HG02610 (cell line): Measurements from ENCODE around the gene PCDH15.

Experiments
- ATAC-seq: cut with Tn5 transposase; IDR thresholded peaks from one replicate; pipeline ENCODE4 v1.9.1; 2021; ENCODE audit warnings: mild to moderate bottlenecking, moderate library complexity; ENCODE audit not compliant: unreplicated experiment

The PCDH15 gene

GRCh38 chr10:54708591-54708990, 92.4 kb downstream of the PCDH15 start:
- no peak for ATAC-seq

- ATAC-seq: no peak
Observed at GRCh38 chr10:54708021-54708420, 93.0 kb downstream of the PCDH15 start.

GRCh38 chr10:54702583-54703485, 98.2 kb downstream of the PCDH15 start:
- no peak for ATAC-seq

DNA sequence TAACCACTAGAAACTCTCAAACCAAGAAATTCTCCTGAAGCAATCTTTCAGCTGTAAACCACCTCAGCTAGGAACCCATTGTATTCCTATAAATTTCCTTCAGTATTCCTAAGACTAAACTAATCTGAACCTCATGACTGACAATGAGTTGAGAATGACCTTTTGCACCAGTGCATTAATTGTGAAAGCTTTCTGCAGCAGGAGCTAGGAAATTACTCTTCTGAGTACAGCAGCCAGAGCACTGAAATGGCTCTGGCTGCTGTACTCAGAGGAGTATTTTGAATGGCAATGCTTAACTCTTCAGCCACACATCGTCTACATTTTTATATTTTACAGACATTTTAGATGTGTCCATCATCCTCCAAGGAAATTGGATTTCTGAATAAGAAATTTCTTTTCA, 109.7 kb downstream of the PCDH15 start:
- no peak for ATAC-seq

DNA sequence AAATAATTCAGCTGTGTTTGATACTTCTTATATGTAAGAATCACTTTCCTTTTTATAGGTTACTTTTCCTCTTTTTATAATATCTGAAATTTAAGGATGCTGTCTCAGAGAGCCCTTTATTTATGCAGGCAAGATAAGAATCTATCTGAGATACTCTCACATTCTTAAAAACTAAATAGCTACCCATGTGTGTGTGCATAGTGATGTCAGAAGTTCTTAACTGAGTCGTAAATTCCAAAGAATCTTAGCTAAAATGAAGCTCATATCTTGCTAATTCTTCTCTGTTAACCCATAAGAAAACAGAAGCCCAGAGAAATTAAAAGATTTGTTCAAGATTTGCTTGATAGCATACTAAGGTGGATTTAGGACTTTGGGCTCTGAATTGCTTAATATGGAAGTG, 118.5 kb downstream of the PCDH15 start:
- no peak for ATAC-seq

- ATAC-seq: no peak
Observed at GRCh38 chr10:54681136-54681535, 119.9 kb downstream of the PCDH15 start.

GRCh38 chr10:54667136-54667535, 133.9 kb downstream of the PCDH15 start:
- no peak for ATAC-seq

GRCh38 chr10:54666192-54666591, 134.8 kb downstream of the PCDH15 start:
- ATAC-seq: no peak

DNA sequence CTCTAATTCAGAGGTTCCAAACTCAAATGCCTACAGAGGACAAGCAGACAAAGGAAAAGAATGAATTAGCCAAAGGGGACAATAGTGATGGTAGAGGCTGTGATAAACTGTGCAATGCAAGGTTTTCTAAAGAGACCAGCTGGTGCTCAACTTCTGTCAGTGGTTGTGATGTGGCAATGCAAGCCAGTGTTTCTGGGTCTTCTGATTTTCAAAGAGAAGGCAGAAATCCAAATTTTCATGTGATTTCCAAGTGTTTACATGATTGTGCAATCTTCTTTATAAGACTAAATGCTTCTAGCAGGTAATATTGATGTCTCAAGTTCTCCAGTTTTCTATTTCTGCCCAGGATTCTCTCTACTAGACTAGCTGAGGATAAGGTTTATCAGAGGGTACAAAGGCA, 135.9 kb downstream of the PCDH15 start:
- ATAC-seq: no peak

DNA sequence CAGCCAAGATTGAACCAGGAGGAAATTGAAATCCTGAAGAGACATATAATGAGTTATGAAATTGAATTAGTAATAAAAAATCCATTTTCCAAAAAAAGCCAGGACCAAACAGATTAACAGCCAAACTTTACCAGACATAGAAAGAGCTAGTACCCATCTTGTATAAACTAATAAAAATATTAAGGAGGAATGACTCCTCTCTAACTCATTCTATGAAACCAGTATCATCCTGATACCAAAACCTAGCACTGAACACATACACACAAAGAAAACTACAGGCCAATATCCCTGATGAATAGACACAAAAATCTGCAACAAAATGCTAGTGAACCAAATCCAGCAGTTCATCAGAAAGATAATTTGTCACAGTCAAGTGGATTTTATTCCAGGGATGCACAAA, 140.6 kb downstream of the PCDH15 start:
- ATAC-seq: no peak

GRCh38 chr10:54656643-54657042, 144.4 kb downstream of the PCDH15 start:
- ATAC-seq: no peak

DNA sequence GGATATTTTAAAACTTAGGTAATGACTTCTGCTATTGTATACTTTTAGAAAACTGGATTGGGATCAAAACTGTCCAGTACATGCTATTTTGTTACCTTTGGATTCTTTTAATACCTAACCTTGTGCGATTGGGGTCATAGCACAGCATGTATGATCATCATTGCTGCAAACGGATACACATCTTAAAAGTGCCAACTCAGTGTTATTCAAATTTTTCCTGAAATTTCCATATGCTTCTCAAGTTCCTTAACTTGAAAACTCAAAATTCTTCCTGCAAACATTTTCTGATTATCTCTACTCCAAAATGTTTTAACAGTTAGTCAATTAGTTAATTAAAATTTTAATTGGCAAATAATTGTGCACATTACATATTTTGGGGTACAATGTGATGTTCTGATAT, 147.5 kb downstream of the PCDH15 start:
- no peak for ATAC-seq

- ATAC-seq: peak; percentile 86
Observed at GRCh38 chr10:54650547-54650946, 150.5 kb downstream of the PCDH15 start.

GRCh38 chr10:54622017-54622416, 179.0 kb downstream of the PCDH15 start:
- peak; percentile 83 for ATAC-seq

- no peak for ATAC-seq
Observed at GRCh38 chr10:54620352-54620751, 180.7 kb downstream of the PCDH15 start.

DNA sequence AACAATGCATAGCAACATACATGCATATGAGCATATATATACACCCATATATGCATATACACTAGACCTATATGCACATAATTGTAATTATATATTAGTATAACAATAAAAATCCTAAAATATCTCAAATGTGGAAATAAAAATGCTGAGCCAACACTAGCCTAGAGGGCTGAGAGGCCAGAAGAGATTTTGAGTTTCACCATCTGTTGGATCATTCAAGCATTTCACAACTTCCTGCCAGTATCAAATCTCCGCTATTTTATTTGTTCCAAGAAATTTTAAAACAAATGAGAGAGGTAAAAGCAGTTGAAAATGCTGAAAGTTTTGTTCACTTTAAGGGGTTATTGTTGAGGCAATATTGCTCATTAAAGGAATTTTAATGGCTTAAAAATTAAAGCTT, 187.0 kb downstream of the PCDH15 start:
- no peak for ATAC-seq

DNA sequence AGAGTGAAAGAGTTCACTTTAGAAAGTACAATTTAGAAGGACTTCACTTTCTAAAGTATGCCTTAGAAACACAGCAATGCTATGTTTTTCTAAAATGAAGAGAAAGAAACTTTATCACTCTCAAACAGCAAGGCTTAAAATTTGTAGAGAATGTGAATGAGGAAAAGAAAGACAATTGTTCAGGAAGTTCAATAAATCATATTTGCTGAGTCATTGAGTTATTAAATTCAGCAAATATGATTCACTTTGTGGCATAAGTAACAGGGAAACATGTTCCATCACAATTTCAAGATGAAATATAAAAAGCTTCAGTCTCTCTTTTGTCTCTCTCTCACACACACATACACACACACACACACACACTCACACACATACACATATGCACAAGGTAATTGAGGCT, 187.9 kb downstream of the PCDH15 start:
- no peak for ATAC-seq

GRCh38 chr10:54609423-54609822, 191.6 kb downstream of the PCDH15 start:
- ATAC-seq: no peak

- no peak for ATAC-seq
Observed at GRCh38 chr10:54607983-54608382, 193.0 kb downstream of the PCDH15 start.

GRCh38 chr10:54594289-54594688, 206.7 kb downstream of the PCDH15 start:
- ATAC-seq: no peak

DNA sequence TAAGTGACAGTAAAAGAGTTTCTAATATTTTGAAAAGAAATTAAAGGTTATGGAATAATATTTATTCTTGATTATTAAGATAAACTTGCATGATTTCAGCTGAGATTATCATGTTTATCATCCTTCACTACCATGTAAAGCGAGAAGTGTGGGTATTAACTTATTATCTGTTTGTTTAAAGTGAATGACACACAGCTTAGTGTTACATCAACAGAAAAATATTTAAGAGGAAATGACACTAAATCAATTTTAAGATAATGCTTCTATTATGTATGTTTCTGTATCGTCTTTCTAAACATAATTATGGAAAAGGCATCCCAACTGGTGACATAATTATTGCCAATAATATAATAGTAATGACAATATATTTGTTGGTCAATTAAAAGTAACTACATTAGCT, 213.1 kb downstream of the PCDH15 start:
- ATAC-seq: no peak

GRCh38 chr10:54585572-54585971, 215.5 kb downstream of the PCDH15 start:
- ATAC-seq: no peak

DNA sequence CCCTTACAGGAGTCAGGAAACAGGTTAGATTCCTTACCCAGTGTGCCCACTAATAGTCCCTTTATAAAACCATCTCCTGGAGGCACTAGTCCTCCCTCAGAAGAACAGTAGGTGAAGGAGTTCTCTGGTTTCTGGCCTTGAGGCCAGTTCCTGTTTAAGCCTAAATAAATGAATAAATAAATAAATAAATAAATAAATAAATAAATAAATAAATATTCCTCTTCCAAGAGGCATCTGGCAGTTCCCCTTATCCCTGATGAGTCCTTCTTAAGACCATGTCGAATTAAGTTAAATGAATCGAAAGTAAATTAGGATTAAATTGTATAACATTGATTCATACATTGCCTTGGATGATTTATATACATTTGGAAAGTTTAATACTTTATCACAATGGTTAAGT, 223.3 kb downstream of the PCDH15 start:
- no peak for ATAC-seq
